HepG2 (cell line): Measurements from ENCODE around the gene NEURL3. TPM values are rescaled to one million over a fixed set of nuclear protein-coding genes. Genes with fewer than 3 reads are reported as not detected.

Experiments used
- CENPX ChIP-seq: sonication (generic); formaldehyde crosslinking; IDR thresholded peaks from 2 replicates; pipeline ENCODE4 v1.9.0; 2021; ENCODE audit warnings: mild to moderate bottlenecking, missing genetic modification reagents, moderate library complexity
- EEA1 ChIP-seq: sonication (generic); formaldehyde crosslinking; IDR thresholded peaks from 2 replicates; pipeline ENCODE4 v1.5.1; 2020; ENCODE audit warnings: mild to moderate bottlenecking, missing genetic modification reagents, borderline replicate concordance
- ELF3 ChIP-seq: IDR thresholded peaks from 2 replicates; pipeline ENCODE4 v1.6.1; 2016; ENCODE audit warnings: missing genetic modification reagents, missing compliant biosample characterization
- JUNB ChIP-seq: sonication (generic); formaldehyde crosslinking; IDR thresholded peaks from 2 replicates; pipeline ENCODE4 v1.8.0; 2022; ENCODE audit warnings: missing genetic modification reagents, mild to moderate bottlenecking, borderline replicate concordance
- KDM1A ChIP-seq: IDR thresholded peaks from 2 replicates; pipeline ENCODE4 v1.6.1; 2016; ENCODE audit warnings: missing compliant biosample characterization
- KLF16 ChIP-seq, 2 experiments: sonication (generic) in 1 of 2; formaldehyde crosslinking in 1 of 2; IDR thresholded peaks; 2 replicates each; pipeline versions ENCODE4 v1.6.1 to v1.8.0; 2016 to 2023; ENCODE audit warnings: missing genetic modification reagents in 2 of 2, missing compliant biosample characterization in 1 of 2
- NCOA1 ChIP-seq: sonication (generic); formaldehyde crosslinking; IDR thresholded peaks from 2 replicates; pipeline ENCODE4 v1.9.0; 2021; ENCODE audit warnings: missing genetic modification reagents
- NFE2L2 ChIP-seq: fragments of 150-350 bp; IDR thresholded peaks from 2 replicates; pipeline ENCODE4 v1.6.1; 2014; ENCODE audit warnings: low read length
- NFRKB ChIP-seq: fragments of 450-650 bp; IDR thresholded peaks from 2 replicates; pipeline ENCODE4 v1.6.1; 2017
- RBM22 ChIP-seq: fragments of 200-400 bp; formaldehyde crosslinking; optimal IDR thresholded peaks from 2 replicates; pipeline ENCODE3; 2017; ENCODE audit warnings: mild to moderate bottlenecking, low read length, moderate library complexity
- RFX3 ChIP-seq: IDR thresholded peaks from 2 replicates; pipeline ENCODE4 v1.6.1; 2016; ENCODE audit warnings: missing biosample characterization, missing genetic modification reagents
- SKI ChIP-seq: fragments of 450-650 bp; IDR thresholded peaks from one replicate; pipeline ENCODE4 v1.6.1; 2018; ENCODE audit warnings: mild to moderate bottlenecking; ENCODE audit not compliant: partially characterized antibody
- SNAPC2 ChIP-seq: sonication (generic); formaldehyde crosslinking; IDR thresholded peaks from 2 replicates; pipeline ENCODE4 v1.8.1; 2022; ENCODE audit warnings: mild to moderate bottlenecking, missing genetic modification reagents
- SOX5 ChIP-seq: IDR thresholded peaks from 2 replicates; pipeline ENCODE4 v1.6.1; 2016; ENCODE audit warnings: borderline replicate concordance
- SP2 ChIP-seq: sonication (generic); formaldehyde crosslinking; IDR thresholded peaks from 2 replicates; pipeline ENCODE4 v1.5.1; 2020; ENCODE audit warnings: mild to moderate bottlenecking, missing genetic modification reagents
- STAG1 ChIP-seq: sonication (generic); formaldehyde crosslinking; IDR thresholded peaks from 2 replicates; pipeline ENCODE4 v1.4.0; 2020; ENCODE audit warnings: missing genetic modification reagents
- TP53 ChIP-seq: sonication (generic); formaldehyde crosslinking; conservative IDR thresholded peaks from 2 replicates; pipeline ENCODE4 v1.4.0; 2020; ENCODE audit warnings: missing genetic modification reagents
- U2AF1 ChIP-seq: fragments of 200-400 bp; formaldehyde crosslinking; optimal IDR thresholded peaks from 2 replicates; pipeline ENCODE3; 2017; ENCODE audit warnings: mild to moderate bottlenecking, low read depth, low read length
- ZFP41 ChIP-seq: sonication (generic); formaldehyde crosslinking; IDR thresholded peaks from 2 replicates; pipeline ENCODE4 v1.4.0; 2020; ENCODE audit warnings: mild to moderate bottlenecking, missing genetic modification reagents, borderline replicate concordance
- ZNF12 ChIP-seq: sonication (generic); formaldehyde crosslinking; IDR thresholded peaks from 2 replicates; pipeline ENCODE4 v1.5.0; 2020; ENCODE audit warnings: missing genetic modification reagents
- ZNF292 ChIP-seq: sonication (generic); formaldehyde crosslinking; IDR thresholded peaks from 2 replicates; pipeline ENCODE4 v1.8.1; 2022; ENCODE audit warnings: mild to moderate bottlenecking, low read depth, missing genetic modification reagents, borderline replicate concordance
- ZNF335 ChIP-seq: sonication (generic); formaldehyde crosslinking; IDR thresholded peaks from 2 replicates; pipeline ENCODE4 v1.4.0; 2020; ENCODE audit warnings: missing genetic modification reagents
- ZNF468 ChIP-seq: sonication (generic); formaldehyde crosslinking; IDR thresholded peaks from 2 replicates; pipeline ENCODE4 v1.8.0; 2022; ENCODE audit warnings: mild to moderate bottlenecking, moderate library complexity, missing genetic modification reagents
- ZNF556 ChIP-seq: sonication (generic); formaldehyde crosslinking; IDR thresholded peaks from 2 replicates; pipeline ENCODE4 v1.4.0; 2020; ENCODE audit warnings: mild to moderate bottlenecking, missing genetic modification reagents, borderline replicate concordance
- polyA plus RNA-seq, 8 experiments: library from polyadenylated mRNA; depleted of rRNA in 3 of 8; stranded (reverse) in 7 of 8; unstranded in 1 of 8; fragments of >200 nt; fragmentation: Illumina TruSeq in 4 of 8; extraction: Trizol in 4 of 8; gene quantifications; 2 replicates each; pipeline versions ENCODE4 v1.2.1 to v1.2.3, GENCODE V29; 2011 to 2016; ENCODE audit warnings: low read depth in 4 of 8, missing spikeins in 1 of 8, mixed read lengths in 1 of 8; ENCODE audit not compliant: insufficient read depth in 1 of 8
- total RNA-seq, 5 experiments: library from RNA; depleted of rRNA; stranded (reverse); fragments of >200 nt; fragmentation: Illumina TruSeq; extraction: Trizol; gene quantifications; 2 replicates each; pipeline ENCODE4 v1.2.3, GENCODE V29; 2016; ENCODE audit warnings: low read depth in 1 of 5
- TF ChIP-seq, protein P1 (sequence below): sonication (generic); formaldehyde crosslinking; IDR thresholded peaks from 2 replicates; pipeline ENCODE4 v1.4.0; 2020; ENCODE audit warnings: mild to moderate bottlenecking, missing genetic modification reagents
- TF ChIP-seq, protein P2 (sequence below): IDR thresholded peaks from 2 replicates; pipeline ENCODE4 v1.6.1; 2016; ENCODE audit warnings: missing compliant biosample characterization, missing genetic modification reagents, borderline replicate concordance
- TF ChIP-seq, protein P3 (sequence below): sonication (generic); formaldehyde crosslinking; IDR thresholded peaks from 2 replicates; pipeline ENCODE4 v1.4.0; 2020; ENCODE audit warnings: mild to moderate bottlenecking, missing genetic modification reagents
- TF ChIP-seq, protein P4 (sequence below): sonication (generic); formaldehyde crosslinking; IDR thresholded peaks from 2 replicates; pipeline ENCODE4 v1.5.0; 2020; ENCODE audit warnings: missing genetic modification reagents

The NEURL3 gene
- total and polyA plus RNA-seq, 2 of the 13 experiments (the other 11 are each of a cell fraction or from before 2014, with no cell fraction given): 0.16 to 1.2 TPM

DNA sequence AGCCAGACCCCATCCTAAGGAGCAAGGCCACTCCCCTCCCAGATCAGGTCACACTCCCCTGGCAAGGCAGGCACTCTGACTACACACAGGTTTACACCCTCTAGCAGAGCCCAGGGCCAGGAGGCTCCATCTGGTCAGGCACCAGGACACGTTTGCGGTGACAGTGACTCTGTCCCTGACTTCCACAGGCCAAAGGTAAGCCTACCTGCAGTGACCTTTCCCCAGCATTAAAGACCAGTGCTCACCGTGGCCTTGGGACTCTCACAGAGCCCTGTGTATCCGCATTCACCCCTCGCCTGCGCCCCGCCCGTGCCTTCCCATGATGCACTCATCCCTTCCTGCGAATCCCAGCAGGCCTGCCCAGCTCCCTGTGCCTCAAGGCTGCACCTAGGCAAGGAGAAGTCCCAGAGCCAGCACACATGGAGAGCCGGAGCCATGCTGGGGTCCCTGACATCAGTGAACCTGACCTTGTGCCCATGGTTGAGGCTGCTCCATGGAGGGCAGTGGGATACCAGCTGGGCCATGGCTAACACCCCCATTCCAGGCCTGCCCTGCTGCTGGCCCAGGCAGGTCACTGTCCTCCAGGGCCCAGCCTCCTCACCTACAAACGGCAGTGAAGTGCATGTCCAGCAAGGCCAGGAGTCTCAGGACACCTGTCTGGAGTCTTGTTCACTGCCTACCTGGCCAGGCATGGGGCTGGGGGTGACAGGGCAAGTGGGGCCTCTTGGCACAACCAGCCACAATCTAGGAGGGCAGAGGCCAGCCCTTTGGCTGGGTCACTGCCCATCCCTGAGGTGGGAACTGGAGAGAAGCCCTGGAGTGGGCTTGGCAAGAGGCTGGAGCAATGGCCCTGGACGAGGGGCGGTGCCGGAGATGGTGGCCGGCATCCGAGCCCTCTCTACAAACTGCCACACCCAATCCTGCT lies 3.0 kb downstream of the NEURL3 start (continued):
- TF ChIP-seq, protein P1, sequence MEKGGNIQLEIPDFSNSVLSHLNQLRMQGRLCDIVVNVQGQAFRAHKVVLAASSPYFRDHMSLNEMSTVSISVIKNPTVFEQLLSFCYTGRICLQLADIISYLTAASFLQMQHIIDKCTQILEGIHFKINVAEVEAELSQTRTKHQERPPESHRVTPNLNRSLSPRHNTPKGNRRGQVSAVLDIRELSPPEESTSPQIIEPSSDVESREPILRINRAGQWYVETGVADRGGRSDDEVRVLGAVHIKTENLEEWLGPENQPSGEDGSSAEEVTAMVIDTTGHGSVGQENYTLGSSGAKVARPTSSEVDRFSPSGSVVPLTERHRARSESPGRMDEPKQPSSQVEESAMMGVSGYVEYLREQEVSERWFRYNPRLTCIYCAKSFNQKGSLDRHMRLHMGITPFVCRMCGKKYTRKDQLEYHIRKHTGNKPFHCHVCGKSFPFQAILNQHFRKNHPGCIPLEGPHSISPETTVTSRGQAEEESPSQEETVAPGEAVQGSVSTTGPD (CRISPR knock-in tag): no peak
- TF ChIP-seq CENPX (no peak), ZFP41 (CRISPR knock-in tag) (peak; percentile 66; the same call in 1 of the 2 replicates), ZNF292 (CRISPR knock-in tag) (peak; percentile 91), ZNF335 (CRISPR knock-in tag) (0 out of 2 replicates have a peak, but pooled peaks have one; percentile 36), ZNF468 (CRISPR knock-in tag) (no peak), SP2 (CRISPR knock-in tag) (no peak; the same call in 1 of the 2 replicates), ZNF556 (peak; percentile 61; the same call in 1 of the 2 replicates), RFX3 (CRISPR knock-in tag) (no peak), NFE2L2 (no peak), KLF16 (CRISPR knock-in tag; IDR thresholded peaks at IDR 0.05) (no peak), SKI (no peak), JUNB (CRISPR knock-in tag) (no peak), NFRKB (no peak), ZNF12 (CRISPR knock-in tag) (no peak), STAG1 (CRISPR knock-in tag) (no peak), TP53 (CRISPR knock-in tag) (0 out of 2 replicates have a peak, but pooled peaks have one; percentile 31), EEA1 (CRISPR knock-in tag) (no peak), RBM22 (no peak), ELF3 (CRISPR knock-in tag) (peak; percentile 59), U2AF1 (peak; percentile 41), NCOA1 (CRISPR knock-in tag) (0 out of 2 replicates have a peak, but pooled peaks have one; percentile 27), KDM1A (CRISPR knock-in tag) (no peak), SOX5 (CRISPR knock-in tag) (0 out of 2 replicates have a peak, but pooled peaks have one; percentile 34), SNAPC2 (no peak)
- TF ChIP-seq, protein P2, sequence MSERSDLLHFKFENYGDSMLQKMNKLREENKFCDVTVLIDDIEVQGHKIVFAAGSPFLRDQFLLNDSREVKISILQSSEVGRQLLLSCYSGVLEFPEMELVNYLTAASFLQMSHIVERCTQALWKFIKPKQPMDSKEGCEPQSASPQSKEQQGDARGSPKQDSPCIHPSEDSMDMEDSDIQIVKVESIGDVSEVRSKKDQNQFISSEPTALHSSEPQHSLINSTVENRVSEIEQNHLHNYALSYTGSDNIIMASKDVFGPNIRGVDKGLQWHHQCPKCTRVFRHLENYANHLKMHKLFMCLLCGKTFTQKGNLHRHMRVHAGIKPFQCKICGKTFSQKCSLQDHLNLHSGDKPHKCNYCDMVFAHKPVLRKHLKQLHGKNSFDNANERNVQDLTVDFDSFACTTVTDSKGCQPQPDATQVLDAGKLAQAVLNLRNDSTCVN: no peak
- TF ChIP-seq, protein P3, sequence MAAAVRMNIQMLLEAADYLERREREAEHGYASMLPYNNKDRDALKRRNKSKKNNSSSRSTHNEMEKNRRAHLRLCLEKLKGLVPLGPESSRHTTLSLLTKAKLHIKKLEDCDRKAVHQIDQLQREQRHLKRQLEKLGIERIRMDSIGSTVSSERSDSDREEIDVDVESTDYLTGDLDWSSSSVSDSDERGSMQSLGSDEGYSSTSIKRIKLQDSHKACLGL (CRISPR knock-in tag): no peak
- TF ChIP-seq, protein P4, sequence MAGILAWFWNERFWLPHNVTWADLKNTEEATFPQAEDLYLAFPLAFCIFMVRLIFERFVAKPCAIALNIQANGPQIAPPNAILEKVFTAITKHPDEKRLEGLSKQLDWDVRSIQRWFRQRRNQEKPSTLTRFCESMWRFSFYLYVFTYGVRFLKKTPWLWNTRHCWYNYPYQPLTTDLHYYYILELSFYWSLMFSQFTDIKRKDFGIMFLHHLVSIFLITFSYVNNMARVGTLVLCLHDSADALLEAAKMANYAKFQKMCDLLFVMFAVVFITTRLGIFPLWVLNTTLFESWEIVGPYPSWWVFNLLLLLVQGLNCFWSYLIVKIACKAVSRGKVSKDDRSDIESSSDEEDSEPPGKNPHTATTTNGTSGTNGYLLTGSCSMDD: no peak
